ENCODE data around the gene MBP. TPM values are rescaled to one million over a fixed set of nuclear protein-coding genes. Genes with fewer than 3 reads are reported as not detected.
A peak's percentile ranks its signal among the peaks of the same experiment; 100 is the strongest.

The MBP gene
- polyA plus RNA-seq, 4 donors, result 14.3 to 34.3 (median 23.0) TPM

DNA sequence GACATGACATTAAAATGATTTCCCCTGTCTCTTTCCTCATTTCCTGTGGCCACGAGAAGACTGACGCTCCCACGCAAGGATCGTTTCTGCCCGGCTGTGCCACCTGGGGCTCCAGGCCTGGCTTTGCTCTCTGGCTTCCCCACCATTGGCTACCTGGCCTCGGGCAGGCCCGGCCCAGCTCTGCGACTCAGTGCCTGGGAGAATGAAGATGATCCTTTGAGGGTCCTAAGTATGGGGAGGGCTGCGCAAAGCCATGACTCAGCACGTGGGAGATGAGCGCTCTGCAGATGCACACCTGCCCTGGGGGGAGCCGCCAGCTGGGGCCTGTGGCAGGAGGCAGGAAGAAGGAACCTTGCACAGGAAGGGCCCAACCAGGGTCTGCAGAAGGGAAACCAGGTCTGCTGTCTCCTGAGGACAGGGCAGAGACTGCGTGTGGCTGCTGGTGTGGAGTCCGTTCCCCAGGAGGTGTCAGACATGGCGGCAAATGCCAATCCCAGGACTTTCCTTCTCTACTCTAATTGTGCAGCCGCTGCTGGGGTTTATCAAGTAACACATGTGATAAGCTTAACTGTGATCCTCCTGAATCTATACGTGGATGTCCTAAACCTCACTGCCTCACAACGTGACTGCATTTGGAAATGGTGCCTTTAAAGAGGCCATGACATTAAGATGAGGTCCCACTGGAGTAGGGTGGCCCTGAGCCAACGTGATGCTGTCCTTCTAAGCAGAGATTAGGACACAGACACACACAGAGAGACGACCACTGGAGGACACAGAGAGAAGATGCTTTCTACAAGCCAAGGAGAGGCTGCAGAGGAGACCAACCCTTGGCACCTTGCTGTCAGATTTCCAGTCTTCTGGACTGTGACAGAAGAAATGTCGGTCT, 32.9 kb downstream of the MBP start:
- no peak for FAIRE-seq
- peak overlapping the region in 1 of 3 donors; percentile 1 for H3K27ac ChIP-seq (ENCODE audit: low read depth in 1 of 3, low read length in 2 of 3)
- H3K36me3 ChIP-seq (ENCODE audit: control insufficient read depth in 3 of 3, insufficient read depth in 2 of 3, low read depth in 1 of 3, low read length in 3 of 3), result peaks cover 0 to 64% (median 2%) of the 10 kb centered on the region in 3 donors
- no peak overlapping the region for H3K4me3 ChIP-seq (ENCODE audit: low read depth in 1 of 3, low read length in 3 of 3)
- DNase-seq, result no peak
- no peaks in the 10 kb centered on the region for H3K27me3 ChIP-seq (ENCODE audit: control insufficient read depth in 3 of 3, insufficient read depth in 3 of 3, low read length in 3 of 3)
- 74 to 79% (median 79%) methylated on average over 21 of the region's 21 CpGs for WGBS, 3 donors
- H3K4me1 ChIP-seq (ENCODE audit: control insufficient read depth in 3 of 3, insufficient read depth in 2 of 3, low read depth in 1 of 3, low read length in 2 of 3), result peaks cover 15 to 25% (median 24%) of the 10 kb centered on the region in 3 donors
- no peaks in the 10 kb centered on the region for H3K9me3 ChIP-seq (ENCODE audit: control insufficient read depth in 2 of 2, insufficient read depth in 1 of 2, low read depth in 1 of 2, low read length in 1 of 2)

DNA sequence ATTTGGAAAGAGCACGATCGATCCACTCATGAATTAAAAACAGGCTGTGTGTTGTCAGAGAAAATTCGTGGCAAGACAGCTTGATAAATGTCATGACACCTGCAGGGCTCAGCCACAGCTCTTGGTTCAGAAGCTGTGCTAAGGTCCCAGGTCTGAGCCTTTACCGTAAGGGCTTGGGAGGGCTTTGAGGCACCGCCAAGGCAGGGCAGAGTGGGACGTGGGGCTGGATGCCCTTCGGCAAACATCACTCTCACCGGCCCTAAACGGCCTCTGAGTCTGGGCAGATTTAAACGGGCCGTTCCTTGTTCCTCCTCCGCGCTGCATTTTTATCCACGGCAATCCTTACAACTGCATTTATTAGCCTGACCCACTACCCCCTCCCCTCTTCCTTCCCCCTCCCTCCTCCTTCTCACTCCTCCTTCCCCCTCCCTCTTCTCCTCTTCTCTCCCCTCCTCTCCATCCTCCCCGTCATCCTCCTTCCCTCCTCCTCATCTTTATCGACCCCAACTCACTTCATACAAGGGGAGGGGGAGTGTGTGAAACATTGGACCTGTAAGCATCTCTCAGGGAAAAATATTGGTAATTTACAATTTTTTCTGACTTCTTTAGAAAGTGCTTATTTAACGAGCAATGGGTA, 33.9 kb downstream of the MBP start:
- DNase-seq (no peak), FAIRE-seq (no peak)
- Histone ChIP-seq H3K4me1 (ENCODE audit: control insufficient read depth in 3 of 3, insufficient read depth in 2 of 3, low read depth in 1 of 3, low read length in 2 of 3) (peaks cover 14 to 18% (median 17%) of the 10 kb centered on the region in 3 donors), H3K27me3 (ENCODE audit: control insufficient read depth in 3 of 3, insufficient read depth in 3 of 3, low read length in 3 of 3) (no peaks in the 10 kb centered on the region), H3K27ac (ENCODE audit: low read depth in 1 of 3, low read length in 2 of 3) (peak overlapping the region in 1 of 3 donors; percentile 18), H3K4me3 (ENCODE audit: low read depth in 1 of 3, low read length in 3 of 3) (no peak overlapping the region), H3K9me3 (ENCODE audit: control insufficient read depth in 2 of 2, insufficient read depth in 1 of 2, low read depth in 1 of 2, low read length in 1 of 2) (no peaks in the 10 kb centered on the region), H3K36me3 (ENCODE audit: control insufficient read depth in 3 of 3, insufficient read depth in 2 of 3, low read depth in 1 of 3, low read length in 3 of 3) (peaks cover 0 to 64% (median 2%) of the 10 kb centered on the region in 3 donors)
- WGBS, 3 donors, result 64 to 76% (median 71%) methylated on average over 17 of the region's 17 CpGs

DNA sequence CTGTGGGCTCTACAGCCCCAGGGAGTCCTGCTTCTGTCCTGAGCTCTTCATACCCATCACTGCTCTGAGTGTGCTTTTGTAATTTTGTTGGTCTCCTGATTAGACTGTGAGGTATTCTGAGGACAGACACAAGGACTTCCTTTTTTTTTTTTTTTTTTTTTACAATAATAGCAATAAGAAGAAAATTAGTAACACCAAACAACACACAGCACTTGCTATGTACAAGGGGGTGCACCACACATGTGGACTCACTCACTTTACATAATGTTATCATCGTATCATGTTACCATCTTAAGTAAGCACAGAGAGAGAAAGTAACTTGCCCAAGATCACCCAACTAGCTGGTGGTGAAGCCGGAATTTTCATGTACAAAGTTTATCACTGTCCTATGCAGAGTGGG, 34.6 kb downstream of the MBP start:
- H3K27ac ChIP-seq (ENCODE audit: low read depth in 1 of 3, low read length in 2 of 3), result no peak overlapping the region
- no peaks in the 10 kb centered on the region for H3K27me3 ChIP-seq (ENCODE audit: control insufficient read depth in 3 of 3, insufficient read depth in 3 of 3, low read length in 3 of 3)
- WGBS, 3 donors, result 75 to 76% (median 75%) methylated on average over 2 of the region's 2 CpGs
- H3K4me1 ChIP-seq (ENCODE audit: control insufficient read depth in 3 of 3, insufficient read depth in 2 of 3, low read depth in 1 of 3, low read length in 2 of 3), result peaks cover 10 to 15% (median 15%) of the 10 kb centered on the region in 3 donors
- DNase-seq (no peak), FAIRE-seq (no peak)
- H3K9me3 ChIP-seq (ENCODE audit: control insufficient read depth in 2 of 2, insufficient read depth in 1 of 2, low read depth in 1 of 2, low read length in 1 of 2), result no peaks in the 10 kb centered on the region
- peaks cover 0 to 61% (median 2%) of the 10 kb centered on the region in 3 donors for H3K36me3 ChIP-seq (ENCODE audit: control insufficient read depth in 3 of 3, insufficient read depth in 2 of 3, low read depth in 1 of 3, low read length in 3 of 3)
- no peak overlapping the region for H3K4me3 ChIP-seq (ENCODE audit: low read depth in 1 of 3, low read length in 3 of 3)

DNA sequence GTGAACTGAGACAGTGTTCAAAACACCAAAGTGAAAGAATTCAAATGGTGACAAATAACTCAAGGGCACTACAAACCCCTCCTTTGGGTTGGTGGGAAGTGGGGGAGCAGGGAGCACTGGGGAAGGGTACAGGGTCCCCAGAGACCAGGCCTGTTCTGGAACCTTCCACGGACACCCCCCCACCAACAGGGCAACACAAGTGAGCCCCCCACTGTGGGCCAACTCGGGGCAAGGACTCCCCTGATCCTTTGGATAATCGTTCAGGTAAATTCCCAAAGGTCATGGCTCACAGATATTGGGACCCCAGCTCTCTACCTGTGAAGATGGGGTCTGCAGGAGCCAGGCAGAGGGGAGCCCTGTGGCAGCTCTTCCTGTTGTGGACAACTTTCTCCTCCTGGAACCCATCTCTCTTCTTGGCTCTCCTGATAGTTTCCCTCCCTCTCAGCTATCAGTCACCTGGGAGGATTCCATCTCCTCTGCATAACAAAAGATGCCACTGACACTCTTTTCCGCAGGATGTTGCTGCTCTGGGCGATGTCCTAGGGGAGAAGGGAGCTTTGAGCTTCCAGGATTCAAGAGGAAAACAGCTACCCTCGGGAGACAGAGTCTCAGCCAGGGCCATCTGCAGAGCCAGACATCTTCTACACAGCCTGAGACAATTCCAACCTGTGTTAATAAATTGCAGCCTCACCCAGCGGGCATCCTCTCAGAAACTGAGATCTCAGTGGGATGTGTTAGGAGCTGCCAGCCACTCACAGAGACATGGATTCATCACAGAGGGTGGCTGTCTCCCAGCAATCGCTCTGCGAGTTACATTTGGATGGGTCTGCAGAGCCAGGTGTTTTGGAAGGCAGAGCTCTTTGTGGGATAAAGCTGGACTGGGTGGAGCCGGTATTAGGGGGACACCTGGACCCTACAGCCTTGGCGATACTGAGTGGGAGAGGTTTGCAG, 35.4 kb downstream of the MBP start:
- WGBS, 3 donors, result 81 to 88% (median 82%) methylated on average over 11 of the region's 11 CpGs
- Histone ChIP-seq H3K36me3 (ENCODE audit: control insufficient read depth in 3 of 3, insufficient read depth in 2 of 3, low read depth in 1 of 3, low read length in 3 of 3) (peaks cover 0 to 69% (median 2%) of the 10 kb centered on the region in 3 donors), H3K4me3 (ENCODE audit: low read depth in 1 of 3, low read length in 3 of 3) (no peak overlapping the region), H3K27me3 (ENCODE audit: control insufficient read depth in 3 of 3, insufficient read depth in 3 of 3, low read length in 3 of 3) (no peaks in the 10 kb centered on the region), H3K9me3 (ENCODE audit: control insufficient read depth in 2 of 2, insufficient read depth in 1 of 2, low read depth in 1 of 2, low read length in 1 of 2) (no peaks in the 10 kb centered on the region), H3K4me1 (ENCODE audit: control insufficient read depth in 3 of 3, insufficient read depth in 2 of 3, low read depth in 1 of 3, low read length in 2 of 3) (peaks cover 9 to 14% (median 14%) of the 10 kb centered on the region in 3 donors), H3K27ac (ENCODE audit: low read depth in 1 of 3, low read length in 2 of 3) (no peak overlapping the region)
- FAIRE-seq (no peak), DNase-seq (no peak)

DNA sequence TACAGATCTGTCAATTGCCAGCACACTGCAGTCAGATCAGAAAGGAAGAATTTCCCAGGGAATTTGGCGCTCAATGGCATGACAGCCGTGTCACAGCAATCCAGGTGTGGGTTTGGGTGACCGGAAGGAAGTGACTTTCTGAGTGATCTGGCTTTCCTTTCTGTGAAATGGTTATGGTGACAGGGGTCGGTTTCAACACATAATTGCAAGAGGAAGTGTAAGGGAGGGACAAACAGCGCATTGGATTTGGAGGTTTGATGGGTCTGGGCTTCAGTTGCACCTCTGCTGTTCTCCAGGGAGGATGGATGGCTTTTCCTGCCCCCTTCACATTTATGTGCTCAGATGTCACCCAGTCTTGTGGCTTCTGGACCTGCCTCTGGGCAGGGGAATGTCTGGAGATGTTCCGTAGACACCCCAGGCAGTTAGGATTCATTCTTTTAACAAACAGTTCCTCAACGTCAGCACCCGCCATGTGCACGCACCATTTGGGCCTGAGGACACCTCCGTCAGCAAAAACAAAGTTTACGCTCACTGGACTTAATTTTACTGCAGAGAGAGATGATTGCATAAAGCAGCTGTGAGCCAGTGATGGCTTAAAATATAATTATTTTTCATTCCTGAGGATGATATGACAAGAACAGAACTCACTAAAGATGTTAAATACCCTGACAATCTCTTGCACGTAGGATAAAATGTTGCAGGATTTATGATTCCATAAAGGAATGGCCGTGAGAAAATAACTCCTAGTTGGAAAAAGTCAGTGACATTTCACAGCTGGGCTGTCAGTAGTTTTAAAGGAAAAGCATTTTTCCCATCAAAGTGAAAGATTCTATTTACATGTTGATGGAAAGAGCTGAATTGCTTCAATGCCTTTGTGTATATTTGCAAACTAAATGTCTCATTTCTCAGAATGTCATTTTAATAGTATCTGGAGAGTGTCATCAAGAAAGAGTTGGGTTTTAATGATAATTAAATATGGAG, 36.9 kb downstream of the MBP start:
- FAIRE-seq, result no peak
- peak overlapping the region in 2 of 3 donors; percentile 1 to 51 for H3K27ac ChIP-seq (ENCODE audit: low read depth in 1 of 3, low read length in 2 of 3)
- no peaks in the 10 kb centered on the region for H3K9me3 ChIP-seq (ENCODE audit: control insufficient read depth in 2 of 2, insufficient read depth in 1 of 2, low read depth in 1 of 2, low read length in 1 of 2)
- 70 to 89% (median 83%) methylated on average over 13 of the region's 13 CpGs for WGBS, 3 donors
- DNase-seq, result no peak
- no peaks in the 10 kb centered on the region for H3K27me3 ChIP-seq (ENCODE audit: control insufficient read depth in 3 of 3, insufficient read depth in 3 of 3, low read length in 3 of 3)
- H3K4me3 ChIP-seq (ENCODE audit: low read depth in 1 of 3, low read length in 3 of 3), result no peak overlapping the region
- peaks cover 0 to 59% (median 2%) of the 10 kb centered on the region in 3 donors for H3K36me3 ChIP-seq (ENCODE audit: control insufficient read depth in 3 of 3, insufficient read depth in 2 of 3, low read depth in 1 of 3, low read length in 3 of 3)
- H3K4me1 ChIP-seq (ENCODE audit: control insufficient read depth in 3 of 3, insufficient read depth in 2 of 3, low read depth in 1 of 3, low read length in 2 of 3), result peaks cover 0 to 11% (median 3%) of the 10 kb centered on the region in 3 donors

DNA sequence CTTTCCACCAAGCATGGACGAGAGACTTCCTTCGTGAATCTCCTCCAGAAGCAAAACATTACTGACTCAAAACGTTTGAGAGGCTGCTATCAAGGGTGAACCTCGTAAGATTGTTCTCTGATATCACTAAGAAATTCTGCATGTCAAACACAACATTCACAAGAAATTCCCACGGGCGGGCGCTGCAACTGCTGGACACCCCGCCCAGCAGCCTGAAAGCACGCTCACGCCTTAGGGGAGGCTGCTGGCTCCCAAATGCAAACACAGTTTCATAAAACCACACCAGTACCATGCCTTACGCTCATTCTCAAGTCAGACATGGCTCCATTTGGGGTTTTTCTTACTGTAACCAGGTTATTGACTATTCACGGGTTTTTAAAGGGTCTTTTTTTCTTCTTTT, 39.0 kb downstream of the MBP start:
- H3K27me3 ChIP-seq (ENCODE audit: control insufficient read depth in 3 of 3, insufficient read depth in 3 of 3, low read length in 3 of 3), result no peaks in the 10 kb centered on the region
- H3K9me3 ChIP-seq (ENCODE audit: control insufficient read depth in 2 of 2, insufficient read depth in 1 of 2, low read depth in 1 of 2, low read length in 1 of 2), result no peaks in the 10 kb centered on the region
- H3K4me1 ChIP-seq (ENCODE audit: control insufficient read depth in 3 of 3, insufficient read depth in 2 of 3, low read depth in 1 of 3, low read length in 2 of 3), result peaks cover 0 to 11% (median 0%) of the 10 kb centered on the region in 3 donors
- H3K36me3 ChIP-seq (ENCODE audit: control insufficient read depth in 3 of 3, insufficient read depth in 2 of 3, low read depth in 1 of 3, low read length in 3 of 3), result peaks cover 0 to 58% (median 2%) of the 10 kb centered on the region in 3 donors
- no peak overlapping the region for H3K4me3 ChIP-seq (ENCODE audit: low read depth in 1 of 3, low read length in 3 of 3)
- DNase-seq (no peak), FAIRE-seq (no peak)
- 79 to 88% (median 81%) methylated on average over 12 of the region's 12 CpGs for WGBS, 3 donors
- H3K27ac ChIP-seq (ENCODE audit: low read depth in 1 of 3, low read length in 2 of 3), result no peak overlapping the region

DNA sequence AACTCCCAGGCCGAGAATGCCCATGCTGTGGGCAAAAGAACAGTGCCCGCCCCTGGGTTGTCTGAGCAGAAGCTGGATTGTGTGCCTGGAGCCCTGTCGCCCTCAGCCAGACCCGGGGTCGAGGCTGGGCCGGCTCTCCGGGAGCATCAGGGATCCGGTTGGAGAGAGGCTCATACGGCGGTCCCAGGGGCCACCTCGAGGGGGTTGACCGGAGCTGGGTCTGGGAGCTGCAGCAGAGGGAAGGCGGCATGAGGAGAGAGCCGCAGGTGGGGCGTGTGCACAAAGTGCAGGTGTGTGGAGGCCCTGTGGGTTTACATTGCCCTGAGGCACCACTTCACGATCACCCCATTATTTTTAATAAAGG, 39.5 kb downstream of the MBP start:
- Histone ChIP-seq H3K36me3 (ENCODE audit: control insufficient read depth in 3 of 3, insufficient read depth in 2 of 3, low read depth in 1 of 3, low read length in 3 of 3) (peaks cover 0 to 57% (median 2%) of the 10 kb centered on the region in 3 donors), H3K4me3 (ENCODE audit: low read depth in 1 of 3, low read length in 3 of 3) (no peak overlapping the region), H3K9me3 (ENCODE audit: control insufficient read depth in 2 of 2, insufficient read depth in 1 of 2, low read depth in 1 of 2, low read length in 1 of 2) (no peaks in the 10 kb centered on the region), H3K27me3 (ENCODE audit: control insufficient read depth in 3 of 3, insufficient read depth in 3 of 3, low read length in 3 of 3) (no peaks in the 10 kb centered on the region), H3K4me1 (ENCODE audit: control insufficient read depth in 3 of 3, insufficient read depth in 2 of 3, low read depth in 1 of 3, low read length in 2 of 3) (peaks cover 0 to 14% (median 0%) of the 10 kb centered on the region in 3 donors), H3K27ac (ENCODE audit: low read depth in 1 of 3, low read length in 2 of 3) (no peak overlapping the region)
- DNase-seq (no peak), FAIRE-seq (no peak)
- WGBS, 3 donors, result 89 to 93% (median 92%) methylated on average over 16 of the region's 16 CpGs

Data from small intestine (tissue), 7 donors.